Gastroesophageal sphincter (tissue), 3 donors: ENCODE results near the gene SOX5.

Source experiments
- POLR2A ChIP-seq, 2 donors: fragments of 450-650 bp; IDR thresholded peaks; one replicate each; pipeline ENCODE4 v1.6.1; 2017; ENCODE audit warnings: antibody characterized with exemption in 2 of 2, mild to moderate bottlenecking in 2 of 2, moderate library complexity in 1 of 2
- TF ChIP-seq, protein P1 (sequence below), 4 experiments: fragments of 200-600 bp in 2 of 4; fragments of 450-650 bp in 2 of 4; sonication (generic) in 1 of 4; IDR thresholded peaks; one replicate each; pipeline ENCODE4 v1.5.1; 2017 to 2019; ENCODE audit warnings: antibody characterized with exemption in 4 of 4, mild to moderate bottlenecking in 2 of 4, moderate library complexity in 2 of 4

DNA sequence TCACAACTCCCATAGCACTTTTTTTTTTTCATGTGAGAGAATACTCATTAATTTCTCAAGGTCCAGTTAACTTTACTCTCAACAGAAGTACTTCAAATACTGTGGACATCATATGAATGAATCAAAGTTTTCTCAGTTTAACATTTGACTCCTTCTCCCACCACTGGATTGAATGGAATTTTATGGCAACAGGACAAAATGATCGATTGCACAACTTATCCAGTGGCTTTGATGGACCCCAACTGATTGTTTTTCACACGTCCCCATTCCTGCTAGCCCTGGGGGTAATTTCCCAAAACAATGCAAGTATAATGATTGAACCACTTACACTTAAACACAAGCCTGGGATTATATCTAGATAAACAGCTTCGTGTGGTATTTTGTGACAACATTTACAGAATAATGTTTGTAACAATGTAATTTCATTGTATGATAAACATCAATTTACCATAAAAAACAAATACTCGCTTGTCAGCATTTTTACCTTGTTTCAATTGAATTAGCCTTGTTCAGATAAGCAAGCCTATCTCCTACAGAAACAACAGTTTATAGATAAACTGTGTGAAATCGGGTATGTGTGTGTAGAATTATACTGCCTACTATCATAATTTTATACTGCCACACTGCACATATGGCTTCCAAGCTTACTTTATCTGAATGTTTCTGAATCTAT is 60.9 kb downstream of the SOX5 start:
- TF ChIP-seq, protein P1, sequence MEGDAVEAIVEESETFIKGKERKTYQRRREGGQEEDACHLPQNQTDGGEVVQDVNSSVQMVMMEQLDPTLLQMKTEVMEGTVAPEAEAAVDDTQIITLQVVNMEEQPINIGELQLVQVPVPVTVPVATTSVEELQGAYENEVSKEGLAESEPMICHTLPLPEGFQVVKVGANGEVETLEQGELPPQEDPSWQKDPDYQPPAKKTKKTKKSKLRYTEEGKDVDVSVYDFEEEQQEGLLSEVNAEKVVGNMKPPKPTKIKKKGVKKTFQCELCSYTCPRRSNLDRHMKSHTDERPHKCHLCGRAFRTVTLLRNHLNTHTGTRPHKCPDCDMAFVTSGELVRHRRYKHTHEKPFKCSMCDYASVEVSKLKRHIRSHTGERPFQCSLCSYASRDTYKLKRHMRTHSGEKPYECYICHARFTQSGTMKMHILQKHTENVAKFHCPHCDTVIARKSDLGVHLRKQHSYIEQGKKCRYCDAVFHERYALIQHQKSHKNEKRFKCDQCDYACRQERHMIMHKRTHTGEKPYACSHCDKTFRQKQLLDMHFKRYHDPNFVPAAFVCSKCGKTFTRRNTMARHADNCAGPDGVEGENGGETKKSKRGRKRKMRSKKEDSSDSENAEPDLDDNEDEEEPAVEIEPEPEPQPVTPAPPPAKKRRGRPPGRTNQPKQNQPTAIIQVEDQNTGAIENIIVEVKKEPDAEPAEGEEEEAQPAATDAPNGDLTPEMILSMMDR (IDR thresholded peaks at IDR 0.05): no peak
- no peak for TF ChIP-seq POLR2A (IDR thresholded peaks at IDR 0.05)
